Brain pericyte (primary cell): Measurements from ENCODE around the gene NDUFAF7.
"Not testable (repeated sequence)": the region's sequence is repeated elsewhere in the genome, so short reads cannot be mapped to it uniquely, and the experiment has no call there.

ENCODE experiments used
- DNase-seq: peaks from one replicate; pipeline ENCODE4 v3.0.0-alpha.2; 2012; ENCODE audit warnings: low read depth, low spot score

Gene NDUFAF7

DNA sequence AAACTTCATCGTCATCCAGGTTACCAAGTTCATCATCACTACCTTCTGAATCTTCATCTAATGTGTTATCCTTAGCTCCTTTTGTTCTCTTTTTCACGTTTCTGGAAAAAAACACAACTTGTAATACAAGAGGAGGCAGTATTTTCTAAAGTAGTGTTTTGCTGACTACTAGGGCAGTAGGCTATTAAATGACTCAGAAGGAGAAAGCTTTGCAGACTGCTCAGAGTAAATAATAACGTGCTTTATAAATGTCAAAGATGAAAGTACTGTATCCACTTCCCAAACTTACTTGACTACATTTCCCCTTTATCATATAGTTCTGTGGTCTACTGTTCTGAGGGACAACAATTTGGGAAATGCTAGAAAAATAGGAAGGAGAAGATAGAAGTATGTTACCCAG is 19.5 kb upstream of the NDUFAF7 start:
- DNase-seq, result no peak

DNA sequence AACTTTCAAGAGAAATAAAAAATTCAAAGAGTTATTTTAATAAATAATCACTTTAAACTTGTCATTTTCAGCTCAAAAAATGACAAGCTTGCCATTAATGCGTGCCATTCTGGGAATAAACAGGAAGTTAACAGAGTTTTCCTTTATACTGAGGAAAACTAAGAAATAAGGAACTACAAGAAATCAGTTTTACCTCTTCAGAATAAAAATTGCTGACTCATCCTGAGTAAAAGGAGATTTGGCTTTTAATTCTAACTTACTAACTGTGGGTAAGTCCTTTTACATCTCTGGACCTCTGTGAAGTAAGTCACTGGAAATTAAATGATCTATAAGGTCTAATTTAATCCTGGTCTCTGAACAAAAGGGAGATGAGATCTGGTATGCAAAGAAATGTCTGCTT is 16.2 kb upstream of the NDUFAF7 start:
- DNase-seq, result no peak

DNA sequence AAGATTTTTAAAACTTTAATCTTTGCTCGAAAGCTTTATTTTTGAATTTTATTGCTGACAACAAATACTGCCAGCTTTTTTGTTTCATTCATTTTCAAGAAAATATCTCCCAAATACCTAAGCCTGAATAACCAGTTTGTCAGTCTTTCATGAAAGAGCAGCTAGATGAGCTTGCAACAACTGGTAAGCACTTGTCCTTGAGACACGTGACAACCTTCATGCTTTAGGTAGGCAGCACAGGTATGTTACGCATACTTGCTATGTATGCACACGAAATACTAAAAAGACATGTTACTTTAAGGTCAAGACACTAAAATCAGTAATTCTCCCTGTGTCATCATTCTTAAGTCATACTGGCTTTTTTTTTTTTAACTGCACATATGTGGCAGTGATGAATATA is 12.4 kb upstream of the NDUFAF7 start:
- DNase-seq, result no peak

DNA sequence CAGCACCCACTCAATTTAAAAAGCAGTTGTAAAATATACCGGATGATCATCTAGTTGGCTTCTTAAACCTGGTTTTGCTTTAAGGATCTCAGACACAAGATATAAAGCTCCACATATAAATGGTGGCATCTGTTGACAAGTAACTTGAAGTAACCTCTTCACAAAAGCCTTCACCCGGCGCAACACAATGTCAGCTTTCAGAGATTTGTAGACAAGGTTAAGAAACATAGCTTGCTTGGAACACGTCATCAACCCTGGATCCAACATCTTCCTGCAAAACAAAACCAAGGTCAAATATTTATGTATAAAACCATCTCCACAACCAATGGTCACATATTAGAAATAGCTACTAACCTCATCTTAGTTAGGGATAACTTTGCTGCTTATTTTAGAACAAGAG is 8.3 kb upstream of the NDUFAF7 start:
- no peak for DNase-seq

DNA sequence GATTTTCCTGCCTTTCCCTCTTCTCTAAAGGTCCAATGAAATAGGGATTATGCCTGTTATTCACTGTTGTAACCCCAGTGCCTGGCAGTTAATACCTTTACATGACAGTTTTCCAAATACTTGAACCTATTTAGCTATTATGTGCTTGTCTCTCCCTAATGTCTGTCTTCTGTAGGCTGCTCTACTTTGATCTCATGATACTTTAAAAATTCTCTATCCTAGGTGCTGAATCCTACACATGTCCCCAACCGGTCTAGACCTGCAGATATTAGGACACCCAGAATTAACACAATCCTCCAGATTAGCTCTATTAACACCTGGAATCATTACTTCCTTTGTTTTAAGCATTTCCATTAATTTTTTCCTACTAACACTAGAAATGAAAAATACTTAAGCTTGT is 7.4 kb upstream of the NDUFAF7 start:
- DNase-seq, result no peak

DNA sequence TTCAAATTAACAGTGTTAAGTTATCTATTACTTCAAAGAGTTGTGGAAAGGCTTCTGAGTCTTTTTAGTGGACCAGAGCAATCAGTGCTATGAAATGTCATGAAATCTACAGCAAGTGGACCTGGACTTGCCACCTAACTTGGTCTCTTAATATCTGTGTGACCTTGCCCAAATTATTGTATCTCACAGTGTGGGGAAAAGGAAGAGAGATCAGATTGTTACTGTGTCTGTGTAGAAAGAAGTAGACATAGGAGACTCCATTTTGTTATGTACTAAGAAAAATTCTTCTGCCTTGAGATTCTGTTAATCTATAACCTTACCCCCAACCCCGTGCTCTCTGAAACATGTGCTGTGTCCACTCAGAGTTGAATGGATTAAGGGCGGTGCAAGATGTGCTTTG is 6.3 kb upstream of the NDUFAF7 start:
- DNase-seq, result not testable (repeated sequence)

DNA sequence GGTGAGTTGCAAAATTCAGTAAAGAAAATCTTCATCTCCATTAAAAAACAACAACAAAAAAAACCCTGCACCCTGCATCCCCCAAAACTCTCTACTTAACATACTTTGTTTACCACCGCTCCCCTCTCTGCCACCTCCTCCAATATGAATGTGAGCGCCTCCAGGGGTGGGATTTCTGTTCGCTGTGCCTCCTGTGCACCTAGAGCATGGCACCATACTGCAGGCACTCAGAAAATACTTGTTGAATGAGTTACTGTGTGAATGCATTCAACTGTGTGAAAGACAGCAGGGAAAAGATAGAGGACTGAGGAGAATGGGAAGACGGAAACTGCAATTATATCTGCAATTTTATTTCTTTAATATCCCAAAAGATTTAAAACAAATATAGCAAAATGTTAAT is 4.6 kb upstream of the NDUFAF7 start:
- no peak for DNase-seq

DNA sequence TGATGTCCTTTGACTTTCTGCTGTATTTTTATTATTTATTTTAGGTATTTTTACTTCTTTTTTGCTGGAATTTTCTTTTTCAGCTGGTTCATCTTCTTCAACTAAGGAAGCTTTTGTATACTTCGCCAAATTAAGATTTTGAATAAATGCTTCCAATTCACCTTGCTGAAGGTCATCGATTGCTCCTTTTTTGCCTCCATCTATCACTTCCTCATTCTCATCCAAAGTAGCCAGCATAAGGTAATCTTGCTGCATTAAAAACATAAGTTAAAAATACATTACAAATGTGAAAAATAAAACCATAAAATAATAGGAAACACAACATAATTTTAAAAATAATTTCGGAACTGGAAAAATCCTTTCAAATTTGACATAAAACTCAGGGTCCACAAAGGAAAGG is 2.7 kb upstream of the NDUFAF7 start:
- DNase-seq, result no peak

DNA sequence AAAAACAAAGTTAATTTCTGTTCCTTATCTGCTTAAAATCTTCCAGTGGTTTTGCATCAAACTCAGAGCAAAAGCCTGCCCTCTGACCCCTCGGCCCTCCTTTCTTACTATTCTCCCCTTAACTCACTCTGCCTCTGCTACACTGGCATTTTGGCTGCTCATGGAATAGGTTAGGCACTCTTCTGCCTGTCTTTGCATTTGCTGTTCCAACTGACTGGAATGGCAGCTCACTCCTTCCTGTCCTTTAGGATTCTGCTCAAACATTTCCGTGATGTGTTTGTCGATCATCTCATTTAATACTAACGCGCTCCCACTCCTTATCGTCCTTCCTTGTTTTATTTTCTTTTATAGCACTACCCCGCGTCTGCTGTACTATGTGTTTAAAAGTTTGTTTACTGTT is 877 bp upstream of the NDUFAF7 start:
- no peak for DNase-seq

DNA sequence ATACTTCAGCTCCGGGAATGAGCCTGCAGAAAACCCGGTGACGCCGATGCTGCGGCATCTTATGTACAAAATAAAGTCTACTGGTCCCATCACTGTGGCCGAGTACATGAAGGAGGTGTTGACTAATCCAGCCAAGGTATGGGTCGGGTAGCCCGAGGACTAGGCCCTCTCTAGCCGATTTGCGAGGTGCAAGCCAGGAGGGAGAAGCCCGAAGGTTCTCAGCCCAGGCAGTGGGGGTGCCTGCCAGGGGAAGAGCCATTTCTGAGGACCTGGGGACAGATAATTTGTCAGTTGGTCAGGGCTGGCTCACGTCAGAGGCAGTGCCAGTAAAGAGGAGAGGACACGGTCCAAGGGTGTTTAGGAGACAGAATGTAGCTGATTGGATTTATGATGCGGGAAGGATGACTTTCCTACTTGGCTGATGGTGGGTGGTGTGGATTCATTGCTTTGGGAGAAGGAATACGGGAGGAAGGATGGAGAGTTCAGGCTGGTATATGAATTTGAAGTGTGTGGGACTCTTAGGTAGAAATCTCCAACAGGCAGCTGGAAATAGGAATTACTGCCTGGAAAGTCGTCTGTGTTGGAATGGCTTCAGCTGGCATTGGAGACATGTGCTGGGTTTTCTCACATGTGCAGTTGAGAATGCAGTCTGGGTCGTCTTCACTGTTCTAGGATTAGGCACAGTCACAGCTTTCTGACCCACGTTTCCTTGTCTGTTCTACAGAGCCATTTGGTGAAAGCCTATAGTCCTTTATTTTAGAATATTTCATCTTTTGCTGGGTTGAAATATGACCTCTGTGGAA is 874 bp downstream of the NDUFAF7 start:
- no peak for DNase-seq

DNA sequence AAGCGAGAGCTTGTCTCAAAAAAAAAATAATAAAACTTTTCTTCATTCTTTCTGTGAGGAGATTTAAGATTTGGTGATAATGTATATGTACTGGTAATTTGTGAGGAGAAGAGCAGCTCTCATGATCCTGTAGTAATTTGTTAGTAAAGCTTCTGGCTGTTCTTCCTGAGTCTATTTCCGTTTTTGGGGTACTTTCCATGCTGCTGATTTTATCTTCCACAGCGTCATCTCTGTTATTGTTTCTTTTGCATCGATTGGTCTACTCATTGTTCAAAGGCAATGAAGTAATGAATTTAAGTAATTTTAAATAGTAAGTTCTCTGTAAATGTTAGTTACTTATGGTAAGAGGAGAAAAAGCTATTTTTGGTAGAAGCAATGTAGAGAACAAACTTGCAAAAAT is 12.0 kb downstream of the NDUFAF7 start:
- no peak for DNase-seq

DNA sequence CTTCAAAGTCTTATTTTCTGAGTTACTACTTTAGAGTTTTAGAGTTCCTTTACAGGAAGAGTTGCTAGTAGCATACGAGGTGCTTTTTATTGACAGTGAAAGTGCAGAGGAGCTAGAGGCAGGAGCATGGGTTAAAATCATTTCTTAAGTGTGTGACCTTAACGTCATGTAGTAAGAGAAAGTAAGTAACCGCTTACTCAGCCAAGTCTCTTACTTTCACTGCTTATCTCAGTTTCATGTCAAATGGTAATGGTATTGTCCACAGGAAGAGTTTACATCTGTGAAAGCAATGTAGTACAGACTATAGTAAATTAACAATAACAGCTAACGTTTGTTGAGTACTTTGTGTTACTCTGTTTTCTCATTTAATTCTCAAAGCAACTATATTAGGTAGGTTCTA is 12.6 kb downstream of the NDUFAF7 start:
- no peak for DNase-seq

DNA sequence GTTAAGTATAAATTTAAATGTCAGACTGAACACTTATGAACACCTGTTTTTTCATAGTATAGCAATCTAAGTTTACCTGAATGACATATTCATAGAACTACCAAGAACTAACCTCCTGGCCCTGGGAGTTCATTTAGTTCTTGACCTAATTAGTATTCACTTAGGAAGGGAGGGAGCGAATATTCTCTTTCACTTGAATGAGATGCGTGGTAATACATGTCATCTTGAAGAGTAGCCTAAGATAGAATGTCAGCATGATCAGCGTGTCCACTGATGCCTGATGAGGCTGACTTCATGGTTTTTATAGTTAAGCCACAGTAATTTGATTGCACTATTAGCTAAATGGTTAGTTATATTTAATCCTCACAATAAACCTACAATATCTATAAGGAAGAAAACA is 13.3 kb downstream of the NDUFAF7 start:
- no peak for DNase-seq

DNA sequence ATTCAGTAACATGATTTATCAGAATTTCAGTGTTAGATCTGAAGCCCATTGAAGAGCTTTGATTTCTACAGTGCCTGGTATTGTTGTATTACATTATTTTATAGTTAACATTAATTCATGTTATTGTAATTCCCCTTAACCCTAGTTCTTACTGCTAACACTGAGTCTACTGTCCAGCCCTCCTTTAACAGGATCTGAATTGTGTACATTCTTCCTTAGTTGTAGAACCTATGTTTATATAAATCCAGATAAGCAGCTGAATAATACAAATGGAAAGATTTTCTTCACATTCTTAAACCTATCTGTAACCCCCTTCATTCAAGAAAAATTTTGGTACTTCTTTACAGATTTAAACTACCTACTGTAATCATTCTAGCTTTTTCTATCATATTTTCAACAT is 14.7 kb downstream of the NDUFAF7 start:
- no peak for DNase-seq

DNA sequence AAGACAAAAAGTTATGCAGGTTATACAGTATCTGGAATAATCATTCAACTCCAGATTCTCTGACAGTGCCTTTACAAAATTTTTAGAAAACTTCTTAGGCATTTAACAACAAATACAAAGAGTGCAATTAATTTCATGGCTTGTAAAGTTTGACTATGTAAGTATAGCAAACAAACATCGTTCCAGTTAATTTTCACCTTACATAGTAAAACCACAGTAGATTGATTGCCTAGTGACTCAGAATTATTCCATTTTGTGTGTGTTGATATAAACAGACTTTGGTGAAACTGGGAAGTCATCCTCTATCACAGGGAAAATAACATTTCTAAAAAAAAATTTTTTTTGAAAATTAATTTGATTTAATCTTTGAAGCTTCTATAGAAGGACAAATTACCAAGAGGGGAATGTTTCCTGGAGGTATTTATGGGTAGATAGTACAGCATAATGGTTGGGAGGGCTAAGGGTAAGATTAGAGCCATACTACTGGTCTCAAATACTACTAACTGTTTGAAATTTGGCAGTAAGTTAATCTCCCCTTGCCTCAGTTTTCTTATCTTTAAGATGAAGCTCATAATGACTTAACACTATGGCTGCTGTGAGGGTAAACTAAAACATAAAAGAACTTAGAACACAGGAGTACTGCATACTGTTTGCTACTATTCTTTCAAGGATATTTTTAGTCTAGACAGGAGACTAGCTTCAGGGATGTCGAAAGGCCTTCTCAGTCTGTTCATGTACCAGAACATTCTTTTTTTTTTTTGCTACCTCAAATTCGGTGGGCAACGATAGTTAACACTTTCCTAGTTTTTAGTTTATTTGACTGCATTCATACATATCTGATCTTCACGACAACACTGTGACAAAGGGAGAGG is 19.6 kb downstream of the NDUFAF7 start:
- no peak for DNase-seq

DNA sequence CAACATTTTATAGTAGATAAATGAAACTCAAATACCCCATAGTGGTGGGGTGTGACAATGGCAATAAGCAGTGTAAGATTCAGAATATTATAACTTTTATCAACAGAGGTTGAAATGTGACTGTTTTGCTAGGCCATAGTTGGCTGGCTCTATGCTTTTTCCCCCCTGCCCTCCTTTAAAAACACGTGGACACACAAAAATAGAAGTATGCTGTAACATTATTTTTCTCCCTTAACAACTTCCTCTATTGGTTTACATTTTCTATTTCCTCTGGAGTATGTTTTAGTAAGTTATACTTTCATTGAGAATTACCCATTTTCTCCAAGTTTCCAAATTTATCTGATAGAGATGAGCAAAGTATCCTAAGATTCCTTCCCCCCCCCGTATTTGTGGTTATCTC is 31.1 kb downstream of the NDUFAF7 start:
- DNase-seq, result no peak

DNA sequence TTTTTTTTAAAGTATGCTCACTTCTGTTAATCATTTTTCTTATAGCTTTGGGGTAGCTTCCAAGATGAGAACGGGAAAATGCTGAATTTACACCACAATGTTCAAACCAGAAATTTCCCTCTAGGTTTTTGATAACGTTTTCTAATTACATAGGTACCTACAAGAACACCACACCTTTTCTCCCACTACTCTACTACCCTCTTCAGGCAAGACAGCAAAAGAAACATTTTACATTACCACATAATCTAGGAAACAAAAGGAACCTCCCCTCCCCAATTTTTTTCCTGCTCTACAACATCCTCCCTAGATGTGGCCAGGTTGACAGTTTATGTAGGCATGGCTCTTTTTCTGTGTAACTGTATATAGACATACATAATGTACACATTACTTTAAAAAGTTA is 32.4 kb downstream of the NDUFAF7 start:
- DNase-seq, result no peak

DNA sequence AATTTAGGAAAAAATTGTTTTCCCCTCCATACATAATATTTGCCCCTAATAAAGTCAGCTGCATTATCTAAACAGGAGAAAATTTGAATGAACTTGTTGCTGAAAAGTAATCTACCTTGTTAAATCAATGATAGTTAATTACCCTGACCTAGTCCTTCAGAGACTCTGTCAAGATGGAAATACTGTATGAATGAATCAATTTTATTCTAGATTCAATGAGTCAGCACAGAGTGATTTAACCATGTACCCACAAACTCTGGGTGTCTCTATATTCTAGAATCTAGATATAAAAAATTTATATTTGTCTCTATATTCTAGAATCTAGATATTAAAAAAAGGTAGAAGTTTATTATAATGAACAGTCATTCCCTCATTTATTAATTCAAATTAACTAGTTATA is 36.2 kb downstream of the NDUFAF7 start:
- no peak for DNase-seq

DNA sequence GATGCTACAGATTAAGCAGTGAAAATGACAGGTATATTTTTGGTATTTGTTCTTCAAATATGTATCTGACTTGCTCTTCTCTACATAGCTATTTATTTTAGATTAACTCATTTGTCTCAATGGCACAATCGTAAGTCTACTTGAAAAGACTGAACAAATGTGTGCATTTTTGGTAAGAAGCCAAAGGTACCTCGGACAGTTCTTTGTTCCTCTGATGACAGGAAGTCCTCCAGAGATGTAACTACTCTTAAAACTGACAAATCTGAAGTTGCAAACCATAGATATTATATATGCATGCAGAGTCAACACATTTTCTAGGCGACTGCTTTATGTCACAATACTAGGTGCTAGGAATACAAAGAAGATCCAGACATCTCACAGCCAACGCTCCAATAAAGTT is 36.7 kb downstream of the NDUFAF7 start:
- no peak for DNase-seq

DNA sequence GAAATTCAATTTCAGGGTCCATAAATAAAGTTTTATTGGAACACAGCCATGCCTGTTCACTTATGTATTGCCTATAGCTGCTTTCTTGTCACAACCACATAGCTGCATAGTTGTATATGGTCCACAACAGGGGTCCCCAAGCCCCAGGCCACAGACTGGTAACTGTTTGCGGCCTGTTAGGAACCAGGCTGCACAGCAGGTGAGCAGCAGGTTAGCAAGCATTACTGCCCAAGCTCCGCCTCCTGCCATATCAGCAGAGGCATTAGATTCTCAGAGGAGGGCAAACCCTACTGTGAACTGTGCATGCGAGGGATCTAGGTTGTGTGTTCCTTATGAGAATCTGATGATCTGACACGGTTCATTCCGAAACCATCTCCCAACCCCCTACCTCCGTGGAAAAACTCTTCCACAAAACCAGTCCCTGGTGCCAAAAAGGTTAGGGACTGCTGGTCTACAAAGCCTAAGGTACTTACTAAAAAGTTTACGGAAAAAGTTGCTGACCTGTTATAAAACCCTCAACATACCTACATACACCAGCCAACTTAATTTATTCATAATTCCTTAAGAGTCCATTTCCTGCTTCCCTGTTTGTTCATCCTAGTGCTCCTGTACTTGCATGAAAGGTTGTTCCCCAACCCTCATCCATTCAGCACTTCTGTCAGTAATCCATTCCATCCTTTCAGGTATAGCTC is 40.1 kb downstream of the NDUFAF7 start:
- no peak for DNase-seq

DNA sequence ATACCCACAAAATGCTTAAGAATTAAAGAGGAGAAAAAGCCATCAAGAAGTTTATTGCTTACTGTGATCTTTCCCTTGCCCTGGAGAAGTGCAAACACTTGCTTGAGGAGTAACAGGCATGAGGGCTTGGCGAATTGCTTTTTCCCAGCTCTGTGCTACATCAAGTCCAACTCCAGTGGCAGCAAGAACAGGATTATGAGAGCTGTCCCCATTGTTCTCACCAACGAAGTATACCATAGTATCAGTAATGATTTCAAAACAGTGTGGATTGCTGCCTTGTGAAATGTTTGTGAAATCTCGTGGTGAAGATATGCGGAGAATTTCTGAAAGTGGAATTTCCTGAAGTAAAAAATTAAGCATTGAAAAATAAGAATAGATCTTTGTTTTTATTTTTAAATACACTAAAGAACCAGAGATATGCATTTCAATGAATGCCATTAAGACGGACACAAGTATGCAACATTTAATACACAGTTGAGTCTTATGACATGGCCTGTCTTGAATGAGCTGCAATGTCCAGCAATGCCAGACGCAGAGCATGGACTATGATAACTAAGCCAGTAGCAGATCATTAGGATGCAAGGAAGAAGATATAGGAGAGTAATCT is 43.0 kb downstream of the NDUFAF7 start:
- DNase-seq, result no peak

DNA sequence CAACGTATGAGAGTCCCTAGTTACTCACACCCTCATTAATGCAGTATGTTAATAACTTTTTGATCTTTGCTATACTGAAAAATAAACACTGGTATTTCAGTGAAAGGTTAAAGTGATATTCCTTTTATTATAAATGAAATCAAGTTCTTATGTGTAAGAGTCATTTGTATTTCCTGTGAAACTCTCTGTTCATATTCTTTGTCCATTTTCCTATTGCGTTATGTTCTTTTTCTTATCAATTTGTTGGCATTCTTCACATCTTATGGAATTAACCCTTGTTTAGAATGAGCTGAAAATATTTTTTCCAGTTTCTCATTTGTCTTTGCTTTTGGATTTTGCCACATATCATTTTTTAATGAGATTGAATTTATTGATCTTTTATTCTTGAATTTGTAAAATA is 44.8 kb downstream of the NDUFAF7 start:
- no peak for DNase-seq
